Activated CD8-positive, alpha-beta T cell treated with anti-CD3 and anti-CD28 coated beads for 36 hours (primary cell): ENCODE results near the gene CDK4. TPM values are rescaled to one million over a fixed set of nuclear protein-coding genes. Genes with fewer than 3 reads are reported as not detected.

Experiments used
- ATAC-seq: fragments of 200-7000 bp; cut with Tn5 transposase; one replicate; pipeline ENCODE4 v1.10.0; 2021; ENCODE audit warnings: mild to moderate bottlenecking, moderate library complexity
- CTCF ChIA-PET: fragments of 350-600 bp; sonication (Branson Sonifier 250); formaldehyde crosslinking; loops from one replicate; lab custom pipeline; 2021; ENCODE audit warnings: antibody characterized with exemption; lab: Charles Lee
- POLR2A ChIA-PET: fragments of 350-600 bp; sonication (Branson Sonifier 250); formaldehyde crosslinking; loops from one replicate; lab custom pipeline; 2021; ENCODE audit warnings: antibody characterized with exemption; lab: Charles Lee
- DNase-seq: peaks from one replicate; pipeline ENCODE4 v3.0.0-alpha.2; 2020
- H3K27ac Mint-ChIP-seq: one replicate; pipeline ENCODE4 v1.8.0; 2021; ENCODE audit warnings: mild to moderate bottlenecking, mixed read lengths
- H3K27me3 Mint-ChIP-seq: one replicate; pipeline ENCODE4 v1.8.0; 2021; ENCODE audit warnings: mixed read lengths
- H3K36me3 Mint-ChIP-seq: one replicate; pipeline ENCODE4 v1.8.0; 2021; ENCODE audit warnings: low read depth, mixed read lengths
- H3K4me1 Mint-ChIP-seq: one replicate; pipeline ENCODE4 v1.8.0; 2021; ENCODE audit warnings: low read depth, mixed read lengths
- H3K4me3 Mint-ChIP-seq: one replicate; pipeline ENCODE4 v1.8.0; 2021; ENCODE audit warnings: mild to moderate bottlenecking, moderate library complexity, mixed read lengths
- H3K9me3 Mint-ChIP-seq: one replicate; pipeline ENCODE4 v1.8.0; 2021; ENCODE audit warnings: mixed read lengths
- CTCF ChIP-seq: fragments of 200-600 bp; IDR thresholded peaks from one replicate; pipeline ENCODE4 v1.8.0; 2022; ENCODE audit warnings: antibody characterized with exemption, mild to moderate bottlenecking
- intact Hi-C: fragments of 100-400 bp; cut with micrococcal nuclease; formaldehyde crosslinking; loops from one replicate; pipeline ENCODE4 v1.10.0; 2022
- total RNA-seq, 2 experiments: library from RNA; stranded (reverse); gene quantifications; one replicate each; pipeline ENCODE4 v1.2.3, GENCODE V29; 2021

CDK4 gene
- total RNA-seq, 2 experiments from 2014 or later = 218 to 221 TPM

- intact Hi-C loops = no loop called here
- DNase-seq (no peak), ATAC-seq (no peak)
- Mint-ChIP-seq H3K4me3 (no peak overlapping the region), H3K36me3 (peaks cover 22% of the 10 kb centered on the region), H3K27me3 (no peaks in the 10 kb centered on the region), H3K4me1 (peaks cover 21% of the 10 kb centered on the region), H3K9me3 (no peaks in the 10 kb centered on the region), H3K27ac (peak overlapping the region; percentile 23)
- ChIA-PET POLR2A (interaction anchor here (1.2 to 1.8 kb wide), 2 partner anchors 9 to 17 kb away, joined by 4 to 9 read pairs; partner anchors contain the start of gene TSPAN31), CTCF (interaction anchor here (0.7 to 1.5 kb wide), 3 partner anchors 24 to 159 kb away, joined by 3 to 5 read pairs (median 4); no protein-coding TSS in a partner anchor)
- TF ChIP-seq CTCF = no peak
Observed at GRCh38 chr12:57735198-57735855, 16.8 kb downstream of the CDK4 start.

GRCh38 chr12:57734591-57734990 is 17.5 kb downstream of the CDK4 start:
- peaks cover 15% of the 10 kb centered on the region for H3K4me1 Mint-ChIP-seq
- peak overlapping the region; percentile 23 for H3K27ac Mint-ChIP-seq
- ChIA-PET CTCF (interaction anchor here (1.3 to 1.5 kb wide), 2 partner anchors 25 to 152 kb away, joined by 4 to 5 read pairs; no protein-coding TSS in a partner anchor), POLR2A (interaction anchor here (1.2 to 1.8 kb wide), 2 partner anchors 10 to 16 kb away, joined by 4 to 9 read pairs; partner anchors contain the start of gene TSPAN31)
- H3K4me3 Mint-ChIP-seq = no peak overlapping the region
- peaks cover 28% of the 10 kb centered on the region for H3K36me3 Mint-ChIP-seq
- no peak for ATAC-seq
- no peak for TF ChIP-seq CTCF
- H3K27me3 Mint-ChIP-seq = no peaks in the 10 kb centered on the region
- intact Hi-C loops = no loop called here
- DNase-seq = no peak
- no peaks in the 10 kb centered on the region for H3K9me3 Mint-ChIP-seq

GRCh38 chr12:57733928-57734327 is 18.2 kb downstream of the CDK4 start:
- intact Hi-C loops = no loop called here
- peaks cover 8% of the 10 kb centered on the region for H3K4me1 Mint-ChIP-seq
- POLR2A ChIA-PET = interaction anchor here (1.8 kb wide), 1 partner anchor 10 kb away, joined by 9 read pairs; the partner anchor contains the start of gene TSPAN31
- H3K4me3 Mint-ChIP-seq = no peak overlapping the region
- H3K27ac Mint-ChIP-seq = no peak overlapping the region
- no peaks in the 10 kb centered on the region for H3K27me3 Mint-ChIP-seq
- peaks cover 28% of the 10 kb centered on the region for H3K36me3 Mint-ChIP-seq
- CTCF ChIA-PET = interaction anchor here (1.0 to 1.1 kb wide), 2 partner anchors 11 to 22 kb away, joined by 3 read pairs; no protein-coding TSS in a partner anchor
- no peak for TF ChIP-seq CTCF
- DNase-seq (no peak), ATAC-seq (no peak)
- H3K9me3 Mint-ChIP-seq = no peaks in the 10 kb centered on the region

- ATAC-seq (no peak), DNase-seq (no peak)
- H3K27me3 Mint-ChIP-seq = no peaks in the 10 kb centered on the region
- peaks cover 7% of the 10 kb centered on the region for H3K4me1 Mint-ChIP-seq
- no peaks in the 10 kb centered on the region for H3K9me3 Mint-ChIP-seq
- H3K4me3 Mint-ChIP-seq = no peak overlapping the region
- H3K27ac Mint-ChIP-seq = peak overlapping the region; percentile 5
- intact Hi-C loops = no loop called here
- no peak for TF ChIP-seq CTCF
- ChIA-PET CTCF (interaction anchor here (0.7 to 2.8 kb wide), 6 partner anchors 9 to 149 kb away, joined by 3 to 8 read pairs (median 3); no protein-coding TSS in a partner anchor), POLR2A (interaction anchor here (1.0 to 1.4 kb wide), 3 partner anchors 9 to 12 kb away, joined by 3 to 6 read pairs (median 3); partner anchors contain the start of gene TSPAN31)
- peaks cover 29% of the 10 kb centered on the region for H3K36me3 Mint-ChIP-seq
Observed at GRCh38 chr12:57732726-57733593, 19.1 kb downstream of the CDK4 start.
